ENCODE measurements around the gene GLP1R.

Gene GLP1R

DNA sequence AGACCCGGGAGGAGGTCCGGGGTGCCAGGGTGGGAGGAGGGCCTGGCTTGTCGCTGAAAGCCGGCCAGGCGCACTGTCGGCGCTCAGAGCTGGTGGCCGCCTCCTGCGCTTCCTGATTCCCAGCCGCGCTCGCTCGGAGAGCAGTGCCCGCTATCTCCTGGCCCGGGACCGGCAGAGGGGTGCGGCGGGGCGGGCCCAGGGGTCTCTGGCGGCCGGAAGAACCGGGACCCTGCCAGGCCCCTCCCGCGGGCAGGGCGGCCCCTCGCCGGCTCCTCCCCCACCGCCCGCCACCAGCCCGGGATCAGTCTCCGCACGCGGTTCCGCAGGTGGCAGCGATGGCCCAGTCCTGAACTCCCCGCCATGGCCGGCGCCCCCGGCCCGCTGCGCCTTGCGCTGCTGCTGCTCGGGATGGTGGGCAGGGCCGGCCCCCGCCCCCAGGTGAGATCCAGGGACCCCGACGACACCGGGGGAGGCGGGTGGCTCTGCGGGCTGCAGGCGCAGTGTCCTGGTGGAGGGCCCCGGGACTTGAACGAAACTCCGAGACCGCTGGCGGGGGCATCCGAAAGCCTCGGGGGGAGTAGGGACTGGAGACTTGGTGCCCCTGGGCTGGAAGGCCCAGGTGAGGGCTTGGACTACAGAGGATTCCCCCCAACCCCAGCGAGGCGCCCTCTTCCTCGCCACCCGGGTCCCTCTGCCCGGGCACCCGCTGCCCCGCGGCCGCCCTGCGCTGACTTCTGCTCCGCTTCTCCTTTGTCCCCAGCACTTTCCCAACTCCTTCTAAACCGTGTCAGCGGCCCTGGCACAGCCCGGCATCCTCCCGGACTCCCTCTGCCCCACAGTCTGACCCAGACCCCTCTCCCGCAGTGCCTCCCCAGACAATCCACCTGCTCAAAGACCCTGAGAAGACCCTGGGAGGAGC, at the start of gene GLP1R:
TSS of gene GLP1R (plus strand) at position 301 of the 919 bp plus-strand sequence. CDS start at position 361, 60 bp downstream.
- H3K4me3 ChIP-seq (ENCODE audit: low read depth, low read length), result no peak within 1 kb of the TSS
- no peak for TF ChIP-seq CTCF (IDR thresholded peaks at IDR 0.05; ENCODE audit: low read depth, low read length)

DNA sequence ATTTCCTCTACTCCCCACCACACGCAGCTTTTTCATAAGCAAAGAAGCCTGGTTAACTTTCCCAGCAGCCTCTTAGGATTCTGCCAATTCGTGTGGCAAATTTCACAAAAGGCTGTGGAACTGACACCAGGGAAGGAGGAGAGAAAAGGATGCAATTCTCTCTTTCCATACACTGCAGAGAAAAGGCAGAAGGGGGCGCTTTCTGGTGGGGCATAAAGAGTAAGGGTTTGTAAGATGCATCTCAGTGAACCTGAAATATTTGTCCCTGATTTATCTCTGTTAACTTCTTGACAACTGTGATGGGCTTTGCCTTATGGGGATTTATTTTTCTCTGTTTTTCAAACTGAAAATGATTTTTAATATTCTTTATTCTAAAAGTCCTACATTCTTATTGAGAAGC, 45.5 kb upstream of the GLP1R start:
- TF ChIP-seq CTCF (IDR thresholded peaks at IDR 0.05; ENCODE audit: low read depth, low read length), result no peak

GRCh38 chr6:39003492-39003891, 45.1 kb upstream of the GLP1R start:
- no peak for TF ChIP-seq CTCF (IDR thresholded peaks at IDR 0.05; ENCODE audit: low read depth, low read length)
- no peak overlapping the region for H3K4me3 ChIP-seq (ENCODE audit: low read depth, low read length)

More for the DNA sequence above, 45.5 kb upstream of the GLP1R start:
- H3K4me3 ChIP-seq (ENCODE audit: low read depth, low read length), result no peak overlapping the region

GRCh38 chr6:39004801-39005200, 43.8 kb upstream of the GLP1R start:
- no peak for TF ChIP-seq CTCF (IDR thresholded peaks at IDR 0.05; ENCODE audit: low read depth, low read length)
- no peak overlapping the region for H3K4me3 ChIP-seq (ENCODE audit: low read depth, low read length)

DNA sequence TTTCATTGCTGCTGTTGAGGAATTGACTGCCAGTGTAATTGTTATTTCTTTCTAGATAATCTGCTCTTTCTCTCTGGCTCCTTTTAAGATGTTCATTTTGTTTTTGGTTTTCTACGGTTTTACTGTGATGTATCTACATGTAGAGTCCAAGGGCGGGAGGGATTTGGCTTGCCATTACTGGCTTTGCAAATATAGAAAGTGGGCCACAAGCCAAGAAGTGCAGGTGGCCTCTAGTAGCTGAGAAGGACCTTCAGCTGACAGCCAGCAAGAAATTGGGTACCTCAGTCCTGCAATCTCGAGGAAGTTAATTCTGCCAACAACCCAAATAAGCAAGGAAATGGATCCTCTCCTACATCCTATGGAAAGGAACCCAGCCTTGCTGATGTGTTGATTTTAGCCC, 42.8 kb upstream of the GLP1R start:
- H3K4me3 ChIP-seq (ENCODE audit: low read depth, low read length), result no peak overlapping the region
- TF ChIP-seq CTCF (IDR thresholded peaks at IDR 0.05; ENCODE audit: low read depth, low read length), result no peak

- H3K4me3 ChIP-seq (ENCODE audit: low read depth, low read length), result no peak overlapping the region
- TF ChIP-seq CTCF (IDR thresholded peaks at IDR 0.05; ENCODE audit: low read depth, low read length), result no peak
Measured at GRCh38 chr6:39007575-39007974, 41.0 kb upstream of the GLP1R start.

- no peak for TF ChIP-seq CTCF (IDR thresholded peaks at IDR 0.05; ENCODE audit: low read depth, low read length)
Measured at GRCh38 chr6:39008737-39009136, 39.8 kb upstream of the GLP1R start.

More at GRCh38 chr6:39008737-39009136, 39.8 kb upstream of the GLP1R start:
- no peak overlapping the region for H3K4me3 ChIP-seq (ENCODE audit: low read depth, low read length)

Data from WI38 (cell line).